Stomach (tissue), 4 donors: Measurements from ENCODE around the gene IQCN.

Experiments
- POLR2A ChIP-seq, 4 donors: fragments of 450-650 bp; IDR thresholded peaks; one replicate each; pipeline ENCODE4 v1.6.1; 2016; ENCODE audit warnings: antibody characterized with exemption in 4 of 4, control low read depth in 2 of 4, mild to moderate bottlenecking in 1 of 4, moderate library complexity in 1 of 4
- TF ChIP-seq, protein P1 (sequence below), 7 experiments: fragments of 450-650 bp in 4 of 7; fragments of 200-600 bp in 3 of 7; sonication (generic) in 3 of 7; IDR thresholded peaks; one replicate each; pipeline ENCODE4 v1.5.1; 2016 to 2019; ENCODE audit warnings: antibody characterized with exemption in 7 of 7, control low read depth in 2 of 7, mild to moderate bottlenecking in 1 of 7

DNA sequence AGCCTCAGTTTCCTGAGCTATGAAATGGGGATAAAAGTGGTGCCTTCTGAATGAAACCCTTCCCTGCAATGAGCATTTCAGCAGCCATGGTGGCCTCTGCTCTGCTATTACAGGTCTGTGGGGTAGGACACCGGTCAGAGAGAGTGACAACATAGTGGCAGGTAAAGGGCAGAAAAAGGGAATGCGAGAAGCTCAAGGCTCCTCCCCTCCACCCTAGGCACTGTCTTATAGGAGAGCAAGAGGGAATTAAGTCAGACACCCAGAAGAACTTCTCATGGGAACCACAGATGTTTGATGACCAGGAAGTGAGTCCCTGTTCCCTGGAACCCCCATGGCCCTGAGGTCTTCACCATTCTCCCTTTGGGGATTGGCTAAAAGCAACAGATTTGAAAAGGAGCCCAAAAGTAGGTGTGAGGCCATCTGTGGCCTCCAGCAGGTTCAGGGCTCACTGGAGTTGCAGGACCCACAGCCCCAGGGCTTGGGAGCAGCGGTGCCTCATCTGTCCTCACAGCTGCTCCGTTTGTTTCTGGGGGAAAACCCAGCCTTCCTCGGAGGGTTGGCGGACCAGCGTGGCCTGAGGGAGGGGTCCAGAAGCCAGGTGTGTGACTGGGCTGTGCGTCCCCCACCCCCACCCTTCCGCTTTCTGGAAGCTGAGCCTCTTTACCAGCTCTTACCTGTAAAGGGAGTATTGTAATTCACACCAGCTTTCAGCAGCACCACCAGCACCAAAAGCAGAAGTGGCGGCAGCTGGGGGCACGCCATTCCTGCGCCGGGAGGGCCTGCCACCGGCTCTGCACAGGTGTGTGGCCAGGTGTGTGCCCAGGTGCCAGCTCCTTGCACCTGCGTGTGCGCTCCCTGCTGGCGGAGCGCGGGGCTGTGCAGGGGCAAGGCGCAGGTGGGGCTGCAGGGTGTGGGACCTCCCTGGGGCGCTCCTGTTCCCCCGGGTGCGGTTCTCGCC lies 19.4 kb downstream of the IQCN start:
- TF ChIP-seq, protein P1, sequence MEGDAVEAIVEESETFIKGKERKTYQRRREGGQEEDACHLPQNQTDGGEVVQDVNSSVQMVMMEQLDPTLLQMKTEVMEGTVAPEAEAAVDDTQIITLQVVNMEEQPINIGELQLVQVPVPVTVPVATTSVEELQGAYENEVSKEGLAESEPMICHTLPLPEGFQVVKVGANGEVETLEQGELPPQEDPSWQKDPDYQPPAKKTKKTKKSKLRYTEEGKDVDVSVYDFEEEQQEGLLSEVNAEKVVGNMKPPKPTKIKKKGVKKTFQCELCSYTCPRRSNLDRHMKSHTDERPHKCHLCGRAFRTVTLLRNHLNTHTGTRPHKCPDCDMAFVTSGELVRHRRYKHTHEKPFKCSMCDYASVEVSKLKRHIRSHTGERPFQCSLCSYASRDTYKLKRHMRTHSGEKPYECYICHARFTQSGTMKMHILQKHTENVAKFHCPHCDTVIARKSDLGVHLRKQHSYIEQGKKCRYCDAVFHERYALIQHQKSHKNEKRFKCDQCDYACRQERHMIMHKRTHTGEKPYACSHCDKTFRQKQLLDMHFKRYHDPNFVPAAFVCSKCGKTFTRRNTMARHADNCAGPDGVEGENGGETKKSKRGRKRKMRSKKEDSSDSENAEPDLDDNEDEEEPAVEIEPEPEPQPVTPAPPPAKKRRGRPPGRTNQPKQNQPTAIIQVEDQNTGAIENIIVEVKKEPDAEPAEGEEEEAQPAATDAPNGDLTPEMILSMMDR (IDR thresholded peaks at IDR 0.05) = peak in 3 of 7 experiments; percentile 11 to 42 (median 18)
- TF ChIP-seq POLR2A (IDR thresholded peaks at IDR 0.05) = no peak
